Measurements from ENCODE around the gene VWA3A. TPM values are rescaled to one million over a fixed set of nuclear protein-coding genes. Genes with fewer than 3 reads are reported as not detected.
"Not testable (repeated sequence)": the region's sequence is repeated elsewhere in the genome, so short reads cannot be mapped to it uniquely, and the experiment has no call there.

The VWA3A gene
- total RNA-seq, 1 donor from 2014 or later: 0.08 TPM

- DNase-seq (ENCODE audit: low spot score) (no peak), ATAC-seq (no peak)
Observed at GRCh38 chr16:22081050-22081449, 11.3 kb upstream of the VWA3A start.

GRCh38 chr16:22086440-22086839 lies 5.9 kb upstream of the VWA3A start:
- ATAC-seq (no peak), DNase-seq (ENCODE audit: low spot score) (no peak)

- DNase-seq (ENCODE audit: low spot score) (no peak), ATAC-seq (no peak)
Observed at GRCh38 chr16:22088642-22089041, 3.7 kb upstream of the VWA3A start.

GRCh38 chr16:22089910-22090309 lies 2.4 kb upstream of the VWA3A start:
- DNase-seq (ENCODE audit: low spot score) (no peak), ATAC-seq (no peak)

GRCh38 chr16:22091721-22092120 lies 620 bp upstream of the VWA3A start:
- no peak for ATAC-seq

GRCh38 chr16:22093331-22093730 lies 990 bp downstream of the VWA3A start:
- ATAC-seq: no peak
- DNase-seq (ENCODE audit: low spot score): no peak

More at GRCh38 chr16:22091721-22092120, 620 bp upstream of the VWA3A start:
- DNase-seq (ENCODE audit: low spot score): no peak

- ATAC-seq (no peak), DNase-seq (ENCODE audit: low spot score) (no peak)
Observed at GRCh38 chr16:22093996-22094395, 1.7 kb downstream of the VWA3A start.

- no peak for DNase-seq (ENCODE audit: low spot score)
- ATAC-seq: peak; percentile 99
Observed at GRCh38 chr16:22098405-22099255, 6.3 kb downstream of the VWA3A start.

- DNase-seq (ENCODE audit: low spot score) (no peak), ATAC-seq (peak; percentile 13)
Observed at GRCh38 chr16:22099256-22099975, 7.1 kb downstream of the VWA3A start.

GRCh38 chr16:22103441-22103840 lies 11.1 kb downstream of the VWA3A start:
- ATAC-seq (no peak), DNase-seq (ENCODE audit: low spot score) (no peak)

GRCh38 chr16:22109258-22109898 lies 17.0 kb downstream of the VWA3A start:
- ATAC-seq: no peak

GRCh38 chr16:22111629-22112028 lies 19.3 kb downstream of the VWA3A start:
- DNase-seq (ENCODE audit: low spot score); ATAC-seq: not testable (repeated sequence)

More at GRCh38 chr16:22109258-22109898, 17.0 kb downstream of the VWA3A start:
- DNase-seq (ENCODE audit: low spot score): no peak

- no peak for DNase-seq (ENCODE audit: low spot score)
- ATAC-seq: no peak
Observed at GRCh38 chr16:22116095-22116700, 23.9 kb downstream of the VWA3A start.

- ATAC-seq: no peak
- DNase-seq (ENCODE audit: low spot score): no peak
Observed at GRCh38 chr16:22117609-22118008, 25.3 kb downstream of the VWA3A start.

GRCh38 chr16:22120440-22120839 lies 28.1 kb downstream of the VWA3A start:
- DNase-seq (ENCODE audit: low spot score): no peak
- no peak for ATAC-seq

- ATAC-seq: no peak
- no peak for DNase-seq (ENCODE audit: low spot score)
Observed at GRCh38 chr16:22122239-22122638, 29.9 kb downstream of the VWA3A start.

GRCh38 chr16:22123146-22123545 lies 30.8 kb downstream of the VWA3A start:
- DNase-seq (ENCODE audit: low spot score): no peak
- no peak for ATAC-seq

GRCh38 chr16:22123759-22124490 lies 31.6 kb downstream of the VWA3A start:
- ATAC-seq (no peak), DNase-seq (ENCODE audit: low spot score) (no peak)

GRCh38 chr16:22124583-22125284 lies 32.4 kb downstream of the VWA3A start:
- no peak for ATAC-seq
- no peak for DNase-seq (ENCODE audit: low spot score)

GRCh38 chr16:22126037-22126558 lies 33.8 kb downstream of the VWA3A start:
- no peak for DNase-seq (ENCODE audit: low spot score)
- no peak for ATAC-seq

All from left lobe of liver (tissue), 2 donors.